HCT116 (cell line): ENCODE measurements around the gene CFAP44.

ENCODE experiments used
- CBX3 ChIP-seq: IDR thresholded peaks from 2 replicates; pipeline ENCODE4 v1.6.1; 2012; ENCODE audit warnings: low read depth
- CTCF ChIP-seq, 3 experiments: fragments of 200-600 bp in 1 of 3; sonication (generic) in 1 of 3; IDR thresholded peaks in 2 of 3; conservative IDR thresholded peaks in 1 of 3; 2 replicates each; pipeline ENCODE4 v1.5.1; 2012 to 2017; ENCODE audit warnings: low read depth in 2 of 3, low read length in 2 of 3, antibody characterized with exemption in 1 of 3, borderline replicate concordance in 1 of 3, control low read depth in 1 of 3, mild to moderate bottlenecking in 1 of 3, mixed read lengths in 1 of 3, mixed run types in 1 of 3, moderate library complexity in 1 of 3; ENCODE audit not compliant: insufficient read depth in 1 of 3
- EZH2 ChIP-seq: fragments of 200-600 bp; sonication (generic); IDR thresholded peaks from 2 replicates; pipeline ENCODE4 v1.6.1; 2017; ENCODE audit warnings: antibody characterized with exemption, mixed run types
- FOSL1 ChIP-seq: IDR thresholded peaks from 2 replicates; pipeline ENCODE4 v1.6.1; 2012; ENCODE audit warnings: low read depth
- JUND ChIP-seq: IDR thresholded peaks from 2 replicates; pipeline ENCODE4 v1.6.1; 2012
- POLR2A ChIP-seq: IDR thresholded peaks from 2 replicates; pipeline ENCODE4 v1.7.0; 2011; ENCODE audit warnings: borderline replicate concordance; ENCODE audit not compliant: insufficient read depth, insufficient read length; ENCODE audit errors: extremely low read depth
- POLR2AphosphoS5 ChIP-seq: IDR thresholded peaks from 2 replicates; pipeline ENCODE4 v1.6.1; 2011; ENCODE audit warnings: mild to moderate bottlenecking, low read depth, low read length, moderate library complexity
- RAD21 ChIP-seq: IDR thresholded peaks from 2 replicates; pipeline ENCODE4 v1.6.1; 2012; ENCODE audit warnings: low read depth, mild to moderate bottlenecking
- SIN3A ChIP-seq: IDR thresholded peaks from 2 replicates; pipeline ENCODE4 v1.6.1; 2012; ENCODE audit warnings: low read depth
- TCF7L2 ChIP-seq: IDR thresholded peaks from 2 replicates; pipeline ENCODE4 v1.7.0; 2011; ENCODE audit warnings: borderline replicate concordance, inconsistent platforms; ENCODE audit not compliant: insufficient read depth, insufficient read length; ENCODE audit errors: extremely low read depth
- ZFX ChIP-seq: fragments of 450-650 bp; IDR thresholded peaks from 2 replicates; pipeline ENCODE4 v1.6.1; 2017
- ZNF274 ChIP-seq: fragments of 200-500 bp; sonication (Bioruptor generic); IDR thresholded peaks from 2 replicates; pipeline ENCODE4 v1.6.1; 2014; ENCODE audit warnings: mild to moderate bottlenecking, low read depth, low read length, inconsistent platforms
- TF ChIP-seq, protein P1 (sequence below): IDR thresholded peaks from 2 replicates; pipeline ENCODE4 v1.6.1; 2011; ENCODE audit warnings: mild to moderate bottlenecking, low read length, moderate library complexity; ENCODE audit not compliant: insufficient replicate concordance; ENCODE audit errors: extremely low read depth

DNA sequence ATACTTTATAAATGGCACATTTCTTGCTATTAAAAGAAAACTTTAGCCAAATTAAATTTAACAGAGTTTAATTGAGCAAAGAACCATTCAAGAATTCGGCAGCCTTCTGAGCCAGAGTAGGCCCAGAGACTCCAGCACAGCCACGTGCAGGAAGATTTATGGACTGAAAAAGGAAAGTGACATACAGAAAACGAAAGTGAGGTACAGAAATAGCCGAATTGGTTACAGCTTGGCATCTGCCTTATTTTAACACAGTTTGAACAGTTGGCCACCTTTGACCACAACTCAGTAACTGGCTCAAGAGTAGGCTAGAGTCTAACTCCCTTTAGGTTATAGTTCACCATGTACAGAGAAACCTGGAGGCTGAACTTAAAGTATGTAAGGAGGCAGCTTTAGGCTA lies 17.6 kb downstream of the CFAP44 start:
- TF ChIP-seq ZFX, result no peak
- no peak for TF ChIP-seq POLR2AphosphoS5
- no peak for TF ChIP-seq EZH2
- TF ChIP-seq CBX3, result no peak
- TF ChIP-seq CTCF (IDR thresholded peaks at IDR 0.05 in 2 of 3, conservative IDR thresholded peaks at IDR 0.05 in 1 of 3; ENCODE audit: borderline replicate concordance in 1 of 3, insufficient read depth in 1 of 3, low read depth in 2 of 3, low read length in 2 of 3), result no peak
- TF ChIP-seq SIN3A, result no peak
- TF ChIP-seq ZNF274, result no peak
- no peak for TF ChIP-seq POLR2A
- no peak for TF ChIP-seq TCF7L2
- TF ChIP-seq RAD21, result no peak
- TF ChIP-seq, protein P1, sequence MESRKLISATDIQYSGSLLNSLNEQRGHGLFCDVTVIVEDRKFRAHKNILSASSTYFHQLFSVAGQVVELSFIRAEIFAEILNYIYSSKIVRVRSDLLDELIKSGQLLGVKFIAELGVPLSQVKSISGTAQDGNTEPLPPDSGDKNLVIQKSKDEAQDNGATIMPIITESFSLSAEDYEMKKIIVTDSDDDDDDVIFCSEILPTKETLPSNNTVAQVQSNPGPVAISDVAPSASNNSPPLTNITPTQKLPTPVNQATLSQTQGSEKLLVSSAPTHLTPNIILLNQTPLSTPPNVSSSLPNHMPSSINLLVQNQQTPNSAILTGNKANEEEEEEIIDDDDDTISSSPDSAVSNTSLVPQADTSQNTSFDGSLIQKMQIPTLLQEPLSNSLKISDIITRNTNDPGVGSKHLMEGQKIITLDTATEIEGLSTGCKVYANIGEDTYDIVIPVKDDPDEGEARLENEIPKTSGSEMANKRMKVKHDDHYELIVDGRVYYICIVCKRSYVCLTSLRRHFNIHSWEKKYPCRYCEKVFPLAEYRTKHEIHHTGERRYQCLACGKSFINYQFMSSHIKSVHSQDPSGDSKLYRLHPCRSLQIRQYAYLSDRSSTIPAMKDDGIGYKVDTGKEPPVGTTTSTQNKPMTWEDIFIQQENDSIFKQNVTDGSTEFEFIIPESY, result no peak
- TF ChIP-seq FOSL1, result no peak
- no peak for TF ChIP-seq JUND
